ENCODE results near the gene UMAD1.
"Not testable (repeated sequence)": the region's sequence is repeated elsewhere in the genome, so short reads cannot be mapped to it uniquely, and the experiment has no call there.

Gene UMAD1

GRCh38 chr7:7639421-7639820 is 1.1 kb upstream of the UMAD1 start:
- TF ChIP-seq GATA1 (IDR thresholded peaks at IDR 0.05; ENCODE audit: low read depth, low read length): no peak
- no peak for TF ChIP-seq POLR2A (IDR thresholded peaks at IDR 0.05; ENCODE audit: low read length)
- no peak for DNase-seq

GRCh38 chr7:7639847-7640220 is 718 bp upstream of the UMAD1 start:
- TF ChIP-seq GATA1 (IDR thresholded peaks at IDR 0.05; ENCODE audit: low read depth, low read length): no peak
- peak; percentile 73 to 77 for DNase-seq

GRCh38 chr7:7641129-7641663 is 644 bp downstream of the UMAD1 start:
- DNase-seq: no peak

DNA sequence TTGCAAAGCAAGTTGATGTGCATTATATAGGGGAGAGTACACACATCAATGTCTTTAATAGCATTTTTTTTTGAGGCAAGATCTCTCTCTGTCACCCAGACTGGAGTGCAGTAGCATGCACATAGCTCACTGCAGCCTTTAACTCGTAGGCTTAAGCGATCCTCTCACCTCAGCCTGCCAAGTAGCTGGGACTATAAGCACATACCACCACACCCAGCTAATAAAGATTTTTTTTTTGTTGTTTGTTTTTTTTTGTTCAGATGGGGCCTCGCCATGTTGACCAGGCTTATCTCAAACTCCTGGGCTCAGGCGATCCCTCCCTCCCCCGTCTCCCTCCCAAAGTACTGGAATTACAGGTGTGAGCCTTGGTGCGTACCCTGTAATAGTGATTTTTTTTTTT is 1.5 kb downstream of the UMAD1 start:
- TF ChIP-seq POLR2A (IDR thresholded peaks at IDR 0.05; ENCODE audit: low read length) (no peak), GATA1 (IDR thresholded peaks at IDR 0.05; ENCODE audit: low read depth, low read length) (no peak)
- peak; percentile 24 for DNase-seq

More at GRCh38 chr7:7641129-7641663, 644 bp downstream of the UMAD1 start:
- TF ChIP-seq POLR2A (IDR thresholded peaks at IDR 0.05; ENCODE audit: low read length): no peak
- no peak for TF ChIP-seq GATA1 (IDR thresholded peaks at IDR 0.05; ENCODE audit: low read depth, low read length)

DNA sequence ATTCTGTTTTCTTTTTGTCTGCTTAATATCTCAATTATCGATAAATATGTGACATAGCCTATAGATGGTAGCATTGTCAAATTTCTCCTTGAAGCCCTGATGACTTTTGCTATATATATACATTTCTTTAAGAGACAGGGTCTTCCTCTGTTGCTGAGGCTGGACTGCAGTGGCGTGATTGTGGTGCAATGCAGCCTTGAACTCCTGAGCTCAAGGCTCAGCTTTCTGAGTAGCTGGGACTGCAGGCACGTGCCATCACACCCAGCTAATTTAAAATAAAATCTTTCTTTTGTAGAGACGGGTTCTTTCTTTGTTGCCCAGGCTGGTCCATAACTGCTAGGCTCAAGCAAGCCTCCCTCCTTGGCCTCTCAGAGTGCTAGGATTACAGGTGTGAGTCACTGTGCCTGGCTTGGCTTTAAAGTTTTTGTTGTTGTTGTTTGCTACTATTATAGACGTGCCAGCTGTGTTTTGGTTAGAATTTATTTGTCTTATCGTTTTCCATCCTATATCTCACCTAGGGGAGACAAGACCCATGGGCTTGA is 7.0 kb downstream of the UMAD1 start:
- no peak for DNase-seq

GRCh38 chr7:7650682-7651206 is 10.2 kb downstream of the UMAD1 start:
- DNase-seq: no peak

More for the DNA sequence above, 7.0 kb downstream of the UMAD1 start:
- TF ChIP-seq GATA1 (IDR thresholded peaks at IDR 0.05; ENCODE audit: low read depth, low read length): no peak
- TF ChIP-seq POLR2A (IDR thresholded peaks at IDR 0.05; ENCODE audit: low read length): no peak

GRCh38 chr7:7651479-7651878 is 10.9 kb downstream of the UMAD1 start:
- TF ChIP-seq GATA1 (IDR thresholded peaks at IDR 0.05; ENCODE audit: low read depth, low read length): no peak
- no peak for TF ChIP-seq POLR2A (IDR thresholded peaks at IDR 0.05; ENCODE audit: low read length)
- no peak for DNase-seq

More at GRCh38 chr7:7650682-7651206, 10.2 kb downstream of the UMAD1 start:
- TF ChIP-seq GATA1 (IDR thresholded peaks at IDR 0.05; ENCODE audit: low read depth, low read length): no peak
- TF ChIP-seq POLR2A (IDR thresholded peaks at IDR 0.05; ENCODE audit: low read length): no peak

- no peak for DNase-seq
- TF ChIP-seq POLR2A (IDR thresholded peaks at IDR 0.05; ENCODE audit: low read length): no peak
These were observed 12.4 kb downstream of the UMAD1 start for GRCh38 chr7:7652798-7653540.

DNA sequence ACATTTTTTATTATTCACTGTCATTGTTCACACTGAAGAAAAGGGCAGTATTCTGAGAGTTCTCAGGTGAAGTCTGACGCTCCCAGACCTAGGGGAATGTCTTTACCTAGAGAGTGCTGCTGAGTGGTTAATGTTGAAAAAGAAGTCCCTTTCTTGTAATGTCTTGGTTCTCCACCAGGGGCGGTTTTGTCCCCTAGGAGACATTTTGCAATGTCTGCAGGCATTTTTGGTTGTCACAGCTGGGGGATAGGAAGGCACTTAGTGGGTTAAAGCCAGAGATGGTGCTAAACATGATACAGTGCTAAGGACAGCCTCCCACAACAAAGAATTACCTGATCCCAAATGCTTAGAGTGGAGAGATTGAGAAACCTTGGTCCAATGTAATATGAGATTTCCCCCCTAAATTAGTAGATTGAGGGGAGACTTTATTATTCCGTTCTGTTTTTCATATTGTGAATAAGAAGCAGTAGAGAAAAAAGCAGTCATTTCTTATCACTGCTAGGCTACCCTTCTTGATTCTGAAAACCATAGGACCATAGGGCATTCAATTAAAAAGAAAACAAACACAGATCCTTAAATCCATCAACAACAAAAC is 13.1 kb downstream of the UMAD1 start:
- TF ChIP-seq GATA1 (IDR thresholded peaks at IDR 0.05; ENCODE audit: low read depth, low read length): no peak
- no peak for TF ChIP-seq POLR2A (IDR thresholded peaks at IDR 0.05; ENCODE audit: low read length)

GRCh38 chr7:7654964-7655715 is 14.6 kb downstream of the UMAD1 start:
- peak in 1 of 2 experiments; percentile 45 for DNase-seq
- TF ChIP-seq POLR2A (IDR thresholded peaks at IDR 0.05; ENCODE audit: low read length) (no peak), GATA1 (IDR thresholded peaks at IDR 0.05; ENCODE audit: low read depth, low read length) (no peak)

More for the DNA sequence above, 13.1 kb downstream of the UMAD1 start:
- peak; percentile 61 to 72 for DNase-seq

DNA sequence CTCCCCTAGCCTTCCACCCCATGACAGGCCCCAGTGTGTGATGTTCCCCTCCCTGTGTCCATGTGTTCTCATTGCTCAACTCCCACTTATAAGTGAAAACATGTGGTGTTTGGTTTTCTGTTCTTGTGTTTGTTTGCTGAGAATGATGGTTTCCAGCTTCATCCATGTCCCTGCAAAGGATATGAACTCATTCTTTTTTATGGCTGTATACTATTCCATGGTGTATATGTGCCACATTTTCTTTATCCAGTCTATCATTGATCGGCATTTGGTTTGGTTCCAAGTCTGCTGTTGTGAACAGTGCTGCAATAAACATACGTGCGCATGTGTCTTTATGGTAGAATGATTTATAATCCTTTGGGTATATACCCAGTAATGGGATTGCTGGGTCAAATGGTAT is 15.9 kb downstream of the UMAD1 start:
- not testable (repeated sequence) for DNase-seq

- TF ChIP-seq GATA1 (IDR thresholded peaks at IDR 0.05; ENCODE audit: low read depth, low read length): no peak
- peak; percentile 16 to 35 for DNase-seq
These were observed 22.0 kb downstream of the UMAD1 start for GRCh38 chr7:7662527-7662926.

DNA sequence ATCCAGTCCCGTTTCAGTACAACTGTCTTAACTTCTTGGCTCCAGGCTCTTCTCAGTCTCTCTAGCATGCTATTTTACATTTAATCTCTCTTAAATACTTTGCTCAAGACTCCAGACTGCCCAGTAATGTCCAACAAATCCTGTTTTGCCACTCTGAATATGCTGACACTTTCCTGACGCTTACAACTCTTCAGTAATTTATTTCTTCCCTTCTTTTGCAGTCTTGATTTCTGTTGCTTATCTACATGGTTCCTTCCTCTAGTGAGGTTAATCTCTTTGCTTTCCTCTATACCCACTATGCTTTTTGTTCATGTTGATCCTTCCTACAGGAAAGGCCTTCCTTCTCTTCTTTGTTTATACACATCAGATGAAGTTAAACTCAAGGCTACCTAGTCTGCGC is 23.7 kb downstream of the UMAD1 start:
- TF ChIP-seq GATA1 (IDR thresholded peaks at IDR 0.05; ENCODE audit: low read depth, low read length): no peak
- TF ChIP-seq POLR2A (IDR thresholded peaks at IDR 0.05; ENCODE audit: low read length): no peak
- DNase-seq: no peak

GRCh38 chr7:7665031-7665430 is 24.5 kb downstream of the UMAD1 start:
- no peak for DNase-seq
- no peak for TF ChIP-seq GATA1 (IDR thresholded peaks at IDR 0.05; ENCODE audit: low read depth, low read length)
- TF ChIP-seq POLR2A (IDR thresholded peaks at IDR 0.05; ENCODE audit: low read length): no peak
